HG03521 (cell line): ENCODE results near the gene CD34.

ENCODE experiments used
- ATAC-seq: cut with Tn5 transposase; IDR thresholded peaks from one replicate; pipeline ENCODE4 v1.9.1; 2021; ENCODE audit warnings: mild to moderate bottlenecking, moderate library complexity; ENCODE audit not compliant: unreplicated experiment

The CD34 gene

GRCh38 chr1:207836591-207837347, 74.2 kb downstream of the CD34 start:
- ATAC-seq, result no peak

DNA sequence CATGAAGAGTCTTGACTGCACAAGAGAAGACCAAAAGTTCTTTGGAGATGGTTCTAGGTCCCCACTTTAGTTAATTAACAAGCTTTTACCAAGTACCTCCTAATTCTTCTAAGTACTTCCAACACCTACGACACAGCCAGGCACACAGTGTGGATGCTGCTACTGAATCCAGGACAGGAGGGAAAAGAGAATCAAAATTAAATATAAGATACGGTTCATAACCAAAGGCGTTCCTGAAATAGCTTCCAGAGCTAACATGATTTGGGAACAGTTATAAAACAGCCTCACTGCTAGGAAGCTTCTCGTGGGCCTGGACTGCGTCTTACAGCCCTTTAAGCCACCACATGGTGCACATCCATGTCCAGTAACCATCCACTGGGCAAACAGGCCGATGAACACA, 75.0 kb downstream of the CD34 start:
- no peak for ATAC-seq

DNA sequence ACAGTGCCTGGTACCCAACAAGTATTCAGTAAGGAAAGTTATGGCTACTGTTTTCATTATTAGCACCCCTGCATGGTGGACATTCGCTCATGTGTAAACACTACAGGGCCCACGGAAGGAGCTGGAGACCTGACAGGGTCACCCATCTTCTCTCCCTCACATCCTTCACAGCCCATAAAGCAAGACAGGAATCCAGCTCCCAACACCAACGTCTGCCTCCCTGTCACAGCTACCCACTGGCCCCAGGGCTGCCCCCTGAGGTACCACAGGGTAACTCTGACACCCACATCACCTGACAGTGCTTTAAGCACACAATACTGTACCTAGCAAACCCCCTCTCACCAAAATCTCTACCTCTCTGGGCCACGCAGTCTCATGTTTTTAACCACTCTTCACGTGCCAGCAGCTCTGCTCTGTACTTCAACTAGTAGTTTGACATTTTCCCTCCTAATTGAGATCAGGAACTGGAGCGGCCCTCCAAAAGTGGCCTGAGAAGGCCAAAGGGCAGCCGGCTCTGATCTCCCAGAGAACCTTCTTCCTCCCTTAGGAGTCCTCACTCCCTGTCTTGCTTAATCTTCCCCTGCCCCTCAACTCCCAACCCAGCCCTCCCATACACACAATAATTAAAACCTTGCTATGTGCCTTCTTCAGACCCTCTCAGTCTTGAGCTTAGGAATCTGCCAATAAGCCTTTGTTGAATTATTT, 76.8 kb downstream of the CD34 start:
- no peak for ATAC-seq

- no peak for ATAC-seq
Observed at GRCh38 chr1:207833381-207833780, 77.5 kb downstream of the CD34 start.

- no peak for ATAC-seq
Observed at GRCh38 chr1:207832796-207833195, 78.1 kb downstream of the CD34 start.

- peak; percentile 87 for ATAC-seq
Observed at GRCh38 chr1:207831517-207832327, 79.2 kb downstream of the CD34 start.
